ENCODE measurements around the gene CHIC1.
A peak's percentile ranks its signal among the peaks of the same experiment; 100 is the strongest.
"Not testable (repeated sequence)": the region's sequence is repeated elsewhere in the genome, so short reads cannot be mapped to it uniquely, and the experiment has no call there.

The CHIC1 gene

DNA sequence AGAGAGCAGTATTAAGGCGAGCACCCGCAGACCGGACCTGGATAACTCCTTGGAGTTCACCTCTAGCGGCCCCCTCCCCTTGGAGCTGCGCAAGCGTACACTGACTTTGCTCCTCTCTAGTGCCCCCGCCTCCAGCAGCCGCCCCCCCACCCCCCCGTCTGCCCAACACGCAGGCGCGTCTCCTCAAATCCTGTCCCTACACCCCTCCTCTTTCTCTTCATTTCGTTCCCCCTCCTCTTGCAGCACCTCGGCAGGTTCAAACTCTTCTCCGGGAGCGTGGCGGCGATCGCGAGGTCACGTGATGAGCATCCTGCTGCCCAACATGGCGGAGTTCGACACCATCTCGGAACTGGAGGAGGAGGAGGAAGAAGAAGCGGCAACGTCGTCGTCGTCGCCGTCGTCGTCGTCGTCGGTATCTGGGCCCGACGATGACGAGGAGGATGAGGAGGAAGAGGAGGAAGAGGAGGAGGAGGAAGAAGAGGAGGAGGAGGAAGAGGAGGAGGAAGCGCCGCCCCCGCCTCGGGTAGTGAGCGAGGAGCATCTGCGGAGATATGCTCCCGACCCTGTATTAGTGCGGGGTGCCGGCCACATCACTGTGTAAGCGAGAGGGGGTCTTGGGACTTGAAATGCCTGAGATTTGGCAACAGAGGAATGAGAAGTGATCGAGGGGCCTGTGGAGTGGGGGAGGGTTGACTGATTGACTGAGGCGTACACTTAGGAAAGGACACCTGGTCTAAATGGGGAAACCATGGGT lies at the start of gene CHIC1:
Gene CHIC1, plus strand, starts transcription at position 214 of the 754 bp plus-strand sequence. Its CDS starts 88 bp downstream, at position 302.
- peak; percentile 33 to 44 for DNase-seq (ENCODE audit: low read depth in 2 of 2)

DNA sequence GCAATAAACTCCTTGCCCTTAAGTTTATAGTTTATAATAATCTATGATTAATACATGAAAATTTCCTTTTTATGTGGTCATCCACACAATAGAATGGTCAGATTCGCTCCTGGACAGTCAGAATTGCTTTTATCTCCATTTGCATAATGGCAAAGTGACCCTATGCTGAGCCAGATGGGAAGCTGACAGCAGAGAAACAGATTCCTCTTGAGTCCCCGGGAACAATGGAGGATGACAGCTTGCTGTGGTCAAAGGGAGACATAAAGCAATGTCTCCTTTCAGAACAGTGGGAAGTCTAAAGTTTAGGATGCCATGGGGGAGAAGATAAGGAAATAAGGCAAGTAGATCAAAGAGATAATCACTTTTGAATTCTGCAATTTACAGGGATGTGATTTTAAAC lies 40.2 kb upstream of the CHIC1 start:
- not testable (repeated sequence) for DNase-seq (ENCODE audit: low read depth in 2 of 2)

- DNase-seq (ENCODE audit: low read depth in 2 of 2) = no peak
These were observed 38.1 kb upstream of the CHIC1 start for GRCh38 chrX:73524906-73525305.

- DNase-seq (ENCODE audit: low read depth in 2 of 2) = no peak
These were observed 36.9 kb upstream of the CHIC1 start for GRCh38 chrX:73525928-73526690.

DNA sequence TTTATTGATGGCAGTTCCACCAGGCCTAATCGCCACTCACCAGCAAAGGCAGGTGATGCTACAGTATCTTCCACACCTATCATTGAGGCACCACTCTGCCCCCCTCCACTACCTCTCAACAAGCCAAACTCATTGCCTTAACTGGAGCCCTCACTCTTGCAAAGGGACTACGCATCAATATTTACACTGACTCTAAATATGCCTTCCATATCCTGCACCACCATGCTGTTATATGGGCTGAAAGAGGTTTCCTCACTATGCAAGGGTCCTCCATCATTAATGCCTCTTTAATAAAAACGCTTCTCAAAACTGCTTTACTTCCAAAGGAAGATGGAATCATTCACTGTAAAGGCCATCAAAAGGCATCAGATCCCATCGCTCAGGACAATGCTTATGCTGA lies 31.3 kb upstream of the CHIC1 start:
- DNase-seq (ENCODE audit: low read depth in 2 of 2) = not testable (repeated sequence)

GRCh38 chrX:73556159-73556558 lies 6.8 kb upstream of the CHIC1 start:
- DNase-seq (ENCODE audit: low read depth in 2 of 2) = no peak

GRCh38 chrX:73561801-73562200 lies 1.2 kb upstream of the CHIC1 start:
- no peak for DNase-seq (ENCODE audit: low read depth in 2 of 2)

DNA sequence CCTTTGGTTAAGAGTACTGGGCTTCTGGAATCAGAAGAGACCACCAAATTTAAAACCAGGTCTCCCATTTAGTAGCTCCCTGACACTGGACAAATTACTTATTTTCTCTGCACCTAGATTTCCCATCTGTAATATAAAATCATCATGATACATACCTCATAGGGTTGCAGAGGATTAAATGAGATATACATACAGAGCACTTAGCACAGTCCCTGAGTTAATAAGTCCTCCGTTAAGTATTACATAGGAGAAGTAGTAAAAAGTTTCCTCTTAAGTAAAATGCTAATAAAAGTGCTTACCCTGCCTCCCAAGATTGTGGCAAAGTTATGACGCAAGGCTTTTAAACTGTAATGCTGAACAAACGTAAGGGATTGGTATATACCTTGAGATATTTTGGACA lies 539 bp upstream of the CHIC1 start:
- DNase-seq (ENCODE audit: low read depth in 2 of 2) = no peak

DNA sequence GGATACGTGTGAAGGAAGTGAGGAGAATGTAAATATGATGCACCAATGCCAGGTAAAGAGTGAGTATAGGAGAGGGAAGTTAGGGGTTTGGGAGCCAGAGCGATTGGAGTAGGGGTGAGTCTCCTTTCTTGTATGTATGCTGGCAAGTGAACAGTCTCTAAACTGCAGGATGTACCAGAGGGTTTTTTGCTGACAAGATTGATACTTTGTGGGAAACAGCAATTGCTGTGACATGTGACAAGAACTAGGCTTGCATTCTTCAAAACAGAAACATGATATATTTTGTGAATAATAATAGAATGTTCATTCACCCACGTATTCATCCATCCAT lies 706 bp downstream of the CHIC1 start:
- no peak for DNase-seq (ENCODE audit: low read depth in 2 of 2)

GRCh38 chrX:73577361-73577760 lies 14.4 kb downstream of the CHIC1 start:
- DNase-seq (ENCODE audit: low read depth in 2 of 2) = peak in 1 of 2 experiments; percentile 9

GRCh38 chrX:73581002-73581628 lies 18.1 kb downstream of the CHIC1 start:
- DNase-seq (ENCODE audit: low read depth in 2 of 2) = peak in 1 of 2 experiments; percentile 8

- not testable (repeated sequence) for DNase-seq (ENCODE audit: low read depth in 2 of 2)
These were observed 34.8 kb downstream of the CHIC1 start for GRCh38 chrX:73597758-73598157.

DNA sequence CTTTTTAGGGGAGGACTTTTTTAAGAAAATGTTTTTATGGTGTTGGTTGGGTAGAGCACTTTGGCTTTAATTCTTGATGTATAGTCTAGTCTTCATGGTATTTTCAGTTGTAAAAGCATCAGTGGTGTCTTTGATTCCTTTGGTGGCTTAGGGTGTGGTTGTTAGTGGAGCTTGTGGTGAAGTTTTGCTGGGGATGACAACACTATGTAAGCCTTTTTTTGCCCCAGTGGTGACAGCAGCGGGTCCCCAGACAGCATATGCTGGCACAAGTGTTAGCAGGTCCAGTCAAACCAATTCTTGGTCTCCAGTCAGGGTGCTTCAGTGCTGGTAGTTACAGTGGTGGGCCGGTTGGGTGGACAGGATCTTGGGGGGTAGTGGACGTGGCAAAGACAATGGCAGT lies 52.0 kb downstream of the CHIC1 start:
- DNase-seq (ENCODE audit: low read depth in 2 of 2) = no peak

GRCh38 chrX:73641669-73642068 lies 78.7 kb downstream of the CHIC1 start:
- DNase-seq (ENCODE audit: low read depth in 2 of 2) = not testable (repeated sequence)

- no peak for DNase-seq (ENCODE audit: low read depth in 2 of 2)
These were observed 84.2 kb downstream of the CHIC1 start for GRCh38 chrX:73647212-73647611.

DNA sequence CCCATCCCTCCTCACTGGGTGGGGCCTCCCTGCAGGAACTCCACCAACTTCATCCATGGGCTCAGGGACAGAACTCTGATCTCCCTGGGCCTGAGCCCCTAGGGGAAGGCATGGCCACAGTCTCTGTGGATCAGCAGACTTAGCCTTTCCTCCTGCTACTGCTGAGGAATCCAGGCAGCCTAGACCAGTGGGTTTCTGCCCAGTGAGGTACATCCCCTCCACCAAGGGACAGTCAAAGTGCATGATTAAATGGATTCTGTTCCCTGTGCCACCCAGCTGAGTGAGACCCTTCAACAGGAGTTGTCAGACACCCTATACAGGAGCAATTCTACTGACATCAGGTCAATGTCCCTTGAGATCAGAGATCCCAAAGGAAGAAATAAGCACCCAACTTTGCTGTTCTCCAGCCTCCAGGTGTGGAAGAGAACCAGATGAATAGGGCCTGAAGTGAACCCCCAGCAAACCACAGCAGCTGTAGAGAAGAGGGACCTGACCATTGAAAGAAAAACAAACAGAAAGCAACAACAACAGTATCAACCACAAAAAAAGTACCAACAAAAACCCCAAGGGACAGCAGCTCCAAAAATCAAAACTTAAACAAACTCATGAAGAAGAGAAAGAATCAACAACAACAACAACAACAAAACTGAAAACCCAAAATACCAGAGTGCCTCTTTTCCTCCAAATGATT lies 84.8 kb downstream of the CHIC1 start:
- no peak for DNase-seq (ENCODE audit: low read depth in 2 of 2)

DNA sequence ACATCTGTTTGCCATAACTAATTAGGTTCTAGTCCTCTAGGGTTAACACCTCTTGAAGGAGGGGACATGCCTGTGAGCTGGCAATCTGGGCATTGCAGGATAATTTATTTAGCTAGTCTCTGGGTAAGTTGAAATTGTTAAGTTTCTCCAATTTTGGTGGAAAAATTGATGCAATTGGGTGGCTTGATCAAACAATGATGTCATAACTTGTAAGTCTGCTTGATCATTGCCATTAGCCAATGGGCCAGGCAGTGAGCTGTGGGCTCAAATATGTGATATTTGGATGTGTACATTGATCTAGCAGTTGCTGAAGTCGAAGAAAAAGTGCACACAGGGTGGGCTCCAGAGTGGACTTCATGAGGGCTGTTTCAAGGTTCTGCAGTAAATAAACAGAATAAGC lies 98.3 kb downstream of the CHIC1 start:
- DNase-seq (ENCODE audit: low read depth in 2 of 2) = not testable (repeated sequence)

DNA sequence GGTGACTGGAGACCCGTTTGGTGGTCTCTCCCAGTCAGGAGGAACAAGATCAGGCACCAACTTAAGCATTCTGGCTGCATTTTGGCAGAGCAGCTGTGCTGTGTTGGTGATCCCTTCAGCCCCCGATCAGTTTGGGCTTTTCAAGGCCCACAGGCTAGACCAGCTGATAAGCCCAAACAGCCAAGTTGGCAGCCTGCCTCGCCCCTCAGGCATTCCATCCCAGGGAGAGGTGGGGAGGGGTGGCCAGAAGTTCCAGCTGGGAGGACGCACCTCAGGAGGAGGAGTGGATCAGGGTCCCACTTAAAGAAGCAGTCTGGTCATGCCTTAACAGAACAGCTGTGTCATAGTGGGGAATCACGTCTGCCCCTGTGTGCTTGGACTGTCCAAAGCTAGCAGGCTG lies 105.8 kb downstream of the CHIC1 start:
- DNase-seq (ENCODE audit: low read depth in 2 of 2) = no peak

DNA sequence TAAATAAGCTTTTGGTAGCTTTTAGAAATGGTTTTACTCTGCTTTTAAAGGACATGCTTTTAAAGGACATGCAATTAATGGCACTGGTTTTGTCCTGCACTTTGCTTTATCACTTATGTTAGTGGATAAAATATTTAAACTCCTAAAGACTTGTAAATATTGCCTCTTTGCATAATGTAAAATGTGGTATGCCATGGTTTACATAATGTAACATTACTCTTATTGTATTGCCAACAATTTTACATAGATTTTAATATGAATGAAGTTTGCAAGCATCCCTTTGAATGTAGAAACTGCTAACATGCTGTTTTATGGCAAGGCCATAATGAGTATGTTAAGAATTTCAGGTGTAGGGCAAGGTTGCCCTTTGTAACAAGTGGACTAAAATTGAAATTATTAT lies 118.4 kb downstream of the CHIC1 start:
- no peak for DNase-seq (ENCODE audit: low read depth in 2 of 2)

- no peak for DNase-seq (ENCODE audit: low read depth in 2 of 2)
These were observed 120.4 kb downstream of the CHIC1 start for GRCh38 chrX:73683236-73683859.

- DNase-seq (ENCODE audit: low read depth in 2 of 2) = not testable (repeated sequence)
These were observed 144.0 kb downstream of the CHIC1 start for GRCh38 chrX:73707014-73707413.

- DNase-seq (ENCODE audit: low read depth in 2 of 2) = no peak
These were observed 165.6 kb downstream of the CHIC1 start for GRCh38 chrX:73728602-73729001.

Data from fibroblast of skin of left quadriceps (primary cell).